ENCODE data around the gene ATXN1.

The ATXN1 gene

DNA sequence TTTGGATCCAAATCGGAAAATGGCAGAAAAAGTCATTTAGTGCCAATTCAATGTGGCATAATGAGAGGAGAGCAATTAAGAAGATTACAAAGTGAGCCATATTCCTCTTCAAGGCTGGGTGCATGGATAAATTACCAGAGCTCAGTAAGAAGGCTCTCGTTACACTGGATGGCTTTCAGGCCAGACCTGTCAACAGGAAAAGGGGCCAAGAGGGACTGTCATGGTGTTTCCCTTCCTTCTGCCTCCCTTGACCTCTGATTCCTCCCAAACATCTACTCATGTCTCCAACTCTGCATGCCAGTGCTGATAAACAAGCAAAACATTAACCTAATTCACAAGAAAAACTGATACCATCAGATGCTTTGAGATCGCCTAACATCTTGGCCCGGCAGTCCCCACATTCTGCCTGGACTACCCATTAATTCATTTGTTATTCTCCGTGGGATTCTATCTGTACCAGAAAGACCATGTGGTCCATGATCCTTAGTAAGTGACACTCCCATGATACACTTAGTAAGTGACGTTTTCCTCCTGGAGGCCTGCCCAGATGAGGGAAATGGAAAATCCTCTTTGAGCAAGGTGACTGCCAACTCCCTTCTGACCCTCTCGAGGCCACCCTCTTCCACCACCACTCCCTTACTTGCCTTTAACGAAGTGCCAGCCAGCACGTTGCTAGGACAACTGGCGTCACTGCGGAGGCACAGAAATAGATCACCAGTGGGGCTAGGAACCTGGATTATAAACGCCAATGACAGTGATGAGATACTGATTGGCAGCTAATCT lies 283.7 kb downstream of the ATXN1 start:
- no peaks in the 10 kb centered on the region for H3K9me2 ChIP-seq (replicated peaks; ENCODE audit: low read depth, low read length)
- peaks cover 15% of the 10 kb centered on the region for H3K4me1 ChIP-seq (ENCODE audit: insufficient read depth, low read length, poor library complexity, severe bottlenecking)
- no peaks in the 10 kb centered on the region for H3K9me3 ChIP-seq (ENCODE audit: insufficient read depth, low read depth, low read length)
- H3K36me3 ChIP-seq (ENCODE audit: insufficient read depth, low read length), result no peaks in the 10 kb centered on the region
- no peak overlapping the region for H3K9ac ChIP-seq (ENCODE audit: low read depth, low read length, poor library complexity, severe bottlenecking)
- no peaks in the 10 kb centered on the region for H4K20me1 ChIP-seq (ENCODE audit: insufficient read depth, low read length, poor library complexity, severe bottlenecking)
- H3K4me2 ChIP-seq (ENCODE audit: low read depth, low read length, poor library complexity, severe bottlenecking), result no peak overlapping the region
- no peak for TF ChIP-seq EZH2phosphoT487 (IDR thresholded peaks at IDR 0.05; ENCODE audit: borderline replicate concordance)
- TF ChIP-seq, protein P1, sequence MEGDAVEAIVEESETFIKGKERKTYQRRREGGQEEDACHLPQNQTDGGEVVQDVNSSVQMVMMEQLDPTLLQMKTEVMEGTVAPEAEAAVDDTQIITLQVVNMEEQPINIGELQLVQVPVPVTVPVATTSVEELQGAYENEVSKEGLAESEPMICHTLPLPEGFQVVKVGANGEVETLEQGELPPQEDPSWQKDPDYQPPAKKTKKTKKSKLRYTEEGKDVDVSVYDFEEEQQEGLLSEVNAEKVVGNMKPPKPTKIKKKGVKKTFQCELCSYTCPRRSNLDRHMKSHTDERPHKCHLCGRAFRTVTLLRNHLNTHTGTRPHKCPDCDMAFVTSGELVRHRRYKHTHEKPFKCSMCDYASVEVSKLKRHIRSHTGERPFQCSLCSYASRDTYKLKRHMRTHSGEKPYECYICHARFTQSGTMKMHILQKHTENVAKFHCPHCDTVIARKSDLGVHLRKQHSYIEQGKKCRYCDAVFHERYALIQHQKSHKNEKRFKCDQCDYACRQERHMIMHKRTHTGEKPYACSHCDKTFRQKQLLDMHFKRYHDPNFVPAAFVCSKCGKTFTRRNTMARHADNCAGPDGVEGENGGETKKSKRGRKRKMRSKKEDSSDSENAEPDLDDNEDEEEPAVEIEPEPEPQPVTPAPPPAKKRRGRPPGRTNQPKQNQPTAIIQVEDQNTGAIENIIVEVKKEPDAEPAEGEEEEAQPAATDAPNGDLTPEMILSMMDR (conservative IDR thresholded peaks at IDR 0.05; ENCODE audit: low read length), result no peak
- H3K4me3 ChIP-seq (ENCODE audit: low read length, poor library complexity, severe bottlenecking), result no peak overlapping the region
- H2AFZ ChIP-seq (ENCODE audit: low read length), result no peak overlapping the region
- H3F3A ChIP-seq (ENCODE audit: low read depth), result no peaks in the 10 kb centered on the region
- H3K27me3 ChIP-seq (ENCODE audit: insufficient read depth, low read length, poor library complexity, severe bottlenecking), result no peaks in the 10 kb centered on the region
- no peaks in the 10 kb centered on the region for H3K79me2 ChIP-seq (ENCODE audit: insufficient read depth, low read length)

DNA sequence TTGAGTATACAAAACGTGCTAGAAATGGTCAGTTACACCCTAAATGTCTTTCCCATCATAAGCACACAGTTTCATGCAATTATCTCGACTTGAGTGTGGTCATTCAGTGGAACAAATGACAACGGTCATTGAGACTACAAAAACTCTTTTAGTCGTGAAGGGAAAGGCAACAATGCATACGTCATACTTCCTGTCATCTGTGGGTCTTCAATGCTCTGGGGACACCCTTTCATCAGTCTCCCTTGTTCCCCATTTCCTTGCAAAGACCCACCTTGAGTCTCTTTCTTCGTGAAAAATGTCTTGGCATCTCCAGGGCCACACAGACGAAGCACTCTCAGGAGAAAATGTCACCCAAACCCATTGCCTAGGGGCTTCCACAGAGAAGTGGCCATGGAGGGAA lies 284.4 kb downstream of the ATXN1 start:
- no peaks in the 10 kb centered on the region for H3F3A ChIP-seq (ENCODE audit: low read depth)
- no peaks in the 10 kb centered on the region for H4K20me1 ChIP-seq (ENCODE audit: insufficient read depth, low read length, poor library complexity, severe bottlenecking)
- H3K4me2 ChIP-seq (ENCODE audit: low read depth, low read length, poor library complexity, severe bottlenecking), result no peak overlapping the region
- no peaks in the 10 kb centered on the region for H3K9me3 ChIP-seq (ENCODE audit: insufficient read depth, low read depth, low read length)
- H3K4me3 ChIP-seq (ENCODE audit: low read length, poor library complexity, severe bottlenecking), result no peak overlapping the region
- no peaks in the 10 kb centered on the region for H3K27me3 ChIP-seq (ENCODE audit: insufficient read depth, low read length, poor library complexity, severe bottlenecking)
- peaks cover 8% of the 10 kb centered on the region for H3K4me1 ChIP-seq (ENCODE audit: insufficient read depth, low read length, poor library complexity, severe bottlenecking)
- no peak overlapping the region for H2AFZ ChIP-seq (ENCODE audit: low read length)
- H3K9ac ChIP-seq (ENCODE audit: low read depth, low read length, poor library complexity, severe bottlenecking), result no peak overlapping the region
- H3K79me2 ChIP-seq (ENCODE audit: insufficient read depth, low read length), result no peaks in the 10 kb centered on the region
- H3K36me3 ChIP-seq (ENCODE audit: insufficient read depth, low read length), result no peaks in the 10 kb centered on the region
- no peaks in the 10 kb centered on the region for H3K9me2 ChIP-seq (replicated peaks; ENCODE audit: low read depth, low read length)
- TF ChIP-seq, protein P1 (conservative IDR thresholded peaks at IDR 0.05; ENCODE audit: low read length), result no peak
- TF ChIP-seq EZH2phosphoT487 (IDR thresholded peaks at IDR 0.05; ENCODE audit: borderline replicate concordance), result no peak

DNA sequence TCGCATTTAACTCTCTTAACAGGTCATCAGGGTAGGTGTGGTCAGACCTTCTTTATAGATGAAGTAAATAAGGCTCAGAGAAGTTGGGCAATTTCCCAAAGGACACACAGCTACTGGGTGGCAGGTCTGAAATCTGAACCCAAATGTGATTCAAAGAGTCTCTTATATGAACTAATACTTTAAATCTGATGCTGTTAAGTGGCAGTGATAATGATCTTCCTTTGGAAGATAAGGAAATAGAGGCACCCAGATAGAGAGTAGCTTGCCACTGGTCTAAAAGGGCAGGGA lies 285.8 kb downstream of the ATXN1 start:
- H4K20me1 ChIP-seq (ENCODE audit: insufficient read depth, low read length, poor library complexity, severe bottlenecking), result no peaks in the 10 kb centered on the region
- H3K9ac ChIP-seq (ENCODE audit: low read depth, low read length, poor library complexity, severe bottlenecking), result no peak overlapping the region
- H3K4me1 ChIP-seq (ENCODE audit: insufficient read depth, low read length, poor library complexity, severe bottlenecking), result peaks cover 11% of the 10 kb centered on the region
- no peak overlapping the region for H3K4me2 ChIP-seq (ENCODE audit: low read depth, low read length, poor library complexity, severe bottlenecking)
- TF ChIP-seq, protein P1 (conservative IDR thresholded peaks at IDR 0.05; ENCODE audit: low read length), result no peak
- no peak for TF ChIP-seq EZH2phosphoT487 (IDR thresholded peaks at IDR 0.05; ENCODE audit: borderline replicate concordance)
- no peak overlapping the region for H2AFZ ChIP-seq (ENCODE audit: low read length)
- H3K27me3 ChIP-seq (ENCODE audit: insufficient read depth, low read length, poor library complexity, severe bottlenecking), result no peaks in the 10 kb centered on the region
- no peaks in the 10 kb centered on the region for H3K79me2 ChIP-seq (ENCODE audit: insufficient read depth, low read length)
- H3F3A ChIP-seq (ENCODE audit: low read depth), result no peaks in the 10 kb centered on the region
- no peak overlapping the region for H3K4me3 ChIP-seq (ENCODE audit: low read length, poor library complexity, severe bottlenecking)
- no peaks in the 10 kb centered on the region for H3K9me2 ChIP-seq (replicated peaks; ENCODE audit: low read depth, low read length)
- no peaks in the 10 kb centered on the region for H3K36me3 ChIP-seq (ENCODE audit: insufficient read depth, low read length)
- no peaks in the 10 kb centered on the region for H3K9me3 ChIP-seq (ENCODE audit: insufficient read depth, low read depth, low read length)

Data from Loucy (cell line).